Measurements from ENCODE around the gene CAND1. TPM values are rescaled to one million over a fixed set of nuclear protein-coding genes. Genes with fewer than 3 reads are reported as not detected.
A peak's percentile ranks its signal among the peaks of the same experiment; 100 is the strongest.

CAND1 gene
- total and polyA plus RNA-seq, 9 of the 15 experiments (the other 6 are each of a cell fraction or from before 2014, with no cell fraction given): 24.0 to 167 (median 77.5) TPM

GRCh38 chr12:67268896-67269632 lies at the start of gene CAND1 (continued):
- TF ChIP-seq ZKSCAN3 (CRISPR knock-in tag; IDR thresholded peaks at IDR 0.05): no peak
- TF ChIP-seq POLR2H (tag; IDR thresholded peaks at IDR 0.05; ENCODE audit: low read depth): peak; percentile 92
- no peak for TF ChIP-seq ZNF165 (CRISPR knock-in tag; IDR thresholded peaks at IDR 0.05; ENCODE audit: borderline replicate concordance)
- peak in 1 of 2 experiments; percentile 61; a peak in 1 of 4 replicates for TF ChIP-seq ARNT (IDR thresholded peaks at IDR 0.05)
- no peak for TF ChIP-seq HMGN3 (IDR thresholded peaks at IDR 0.05; ENCODE audit: borderline replicate concordance, extremely low read depth, insufficient read length, low read depth, low read length)
- TF ChIP-seq ZNF175 (CRISPR knock-in tag; IDR thresholded peaks at IDR 0.05; ENCODE audit: low read depth): peak; percentile 58; the same call in 1 of the 2 replicates
- TF ChIP-seq KLF13 (tag; IDR thresholded peaks at IDR 0.05; ENCODE audit: borderline replicate concordance, low read depth): no peak; the same call in 1 of the 2 replicates
- 0 out of 2 replicates have a peak, but pooled peaks have one; percentile 57 for TF ChIP-seq ZNF263 (CRISPR knock-in tag; IDR thresholded peaks at IDR 0.05; ENCODE audit: borderline replicate concordance)
- no peak for TF ChIP-seq BRD4 (IDR thresholded peaks at IDR 0.05)
- TF ChIP-seq AFF4 (CRISPR knock-in tag; IDR thresholded peaks at IDR 0.05): peak; percentile 47; the same call in 1 of the 2 replicates
- TF ChIP-seq TCFL5 (CRISPR knock-in tag; conservative IDR thresholded peaks at IDR 0.05): no peak
- TF ChIP-seq SUPT5H (IDR thresholded peaks at IDR 0.05): peak; percentile 86
- TF ChIP-seq SMARCA5 (IDR thresholded peaks at IDR 0.05): no peak
- TF ChIP-seq DNMT1 (IDR thresholded peaks at IDR 0.05): no peak
- peak; percentile 38; the same call in 1 of the 2 replicates for TF ChIP-seq CEBPG (CRISPR knock-in tag; IDR thresholded peaks at IDR 0.05)
- no peak for TF ChIP-seq CEBPG (tag; conservative IDR thresholded peaks at IDR 0.05 in 1 of 2, IDR thresholded peaks at IDR 0.05 in 1 of 2)
- no peak for TF ChIP-seq EWSR1 (IDR thresholded peaks at IDR 0.05; ENCODE audit: borderline replicate concordance, low read depth, partially characterized antibody)
- TF ChIP-seq PRDM10 (IDR thresholded peaks at IDR 0.05; ENCODE audit: partially characterized antibody): peak; percentile 19
- TF ChIP-seq CBX2 (IDR thresholded peaks at IDR 0.05; ENCODE audit: insufficient read depth, low read length, poor library complexity, severe bottlenecking): no peak
- no peak for TF ChIP-seq EHMT2 (IDR thresholded peaks at IDR 0.05)
- TF ChIP-seq TBP (optimal IDR thresholded peaks at IDR 0.05; ENCODE audit: low read depth, low read length): peak; percentile 16
- peak; percentile 62; the same call in 1 of the 2 replicates for TF ChIP-seq OTX1 (CRISPR knock-in tag; IDR thresholded peaks at IDR 0.05)

Measured in K562 (cell line).